GM12878 (cell line): ENCODE measurements around the gene KIF2C. TPM values are rescaled to one million over a fixed set of nuclear protein-coding genes. Genes with fewer than 3 reads are reported as not detected.

Experiments
- ATAC-seq: fragments of 200-7000 bp; cut with Tn5 transposase; 3 replicates; pipeline ENCODE4 v1.9.1; 2020; ENCODE audit warnings: mild to moderate bottlenecking, moderate library complexity
- BruUV-seq: library from RNA; stranded (reverse); fragments of 400-500 nt; replicated peaks from 2 replicates; lab custom pipeline; 2021; lab: Mats Ljungman, UMichigan
- CTCF ChIA-PET: fragments of 300-600 bp; sonication (Branson Sonifier 250); formaldehyde crosslinking; extraction: SDS; loops from one replicate; lab custom pipeline; 2021; ENCODE audit warnings: inconsistent platforms; lab: Yijun Ruan, JAX
- POLR2A ChIA-PET: fragments of 350-600 bp; formaldehyde crosslinking; extraction: SDS; loops from one replicate; lab custom pipeline; 2021; ENCODE audit warnings: inconsistent platforms; lab: Charles Lee
- RAD21 ChIA-PET: fragments of 300-600 bp; sonication (Branson Sonifier 250); formaldehyde crosslinking; loops from one replicate; lab custom pipeline; 2023; ENCODE audit warnings: antibody characterized with exemption; ENCODE audit not compliant: unreplicated experiment; lab: Charles Lee
- SMC1A ChIA-PET: fragments of 300-600 bp; sonication (Branson Sonifier 250); formaldehyde crosslinking; loops from one replicate; lab custom pipeline; 2023; ENCODE audit not compliant: unreplicated experiment, uncharacterized antibody; lab: Charles Lee
- DNase-seq: peaks from one replicate; pipeline ENCODE4 v3.0.0-alpha.2; 2011; ENCODE audit warnings: low read depth, low spot score
- FAIRE-seq: peaks from 3 replicates; lab custom pipeline; 2011; peaks lifted over from hg19 to GRCh38; lab: Jason Lieb, UNC
- H2AFZ ChIP-seq: 2 replicates; pipeline ENCODE4 v1.6.0; 2011; ENCODE audit warnings: low read depth, low read length, control low read depth; ENCODE audit not compliant: control insufficient read depth
- H3K27ac ChIP-seq: 2 replicates; pipeline ENCODE4 v1.5.1; 2011; ENCODE audit warnings: control low read depth; ENCODE audit not compliant: control insufficient read depth, insufficient read depth
- H3K27me3 ChIP-seq, 2 experiments: replicated peaks in 1 of 2; 2 replicates each; pipeline versions ENCODE4 v1.6.0 to v1.6.1; 2011; ENCODE audit warnings: low read length in 1 of 2; ENCODE audit not compliant: control insufficient read depth in 2 of 2, insufficient read depth in 2 of 2
- H3K36me3 ChIP-seq, 2 experiments: 2 replicates each; pipeline ENCODE4 v1.5.1; 2011; ENCODE audit warnings: low read length in 1 of 2; ENCODE audit not compliant: control insufficient read depth in 2 of 2, insufficient read depth in 2 of 2
- H3K4me1 ChIP-seq: 2 replicates; pipeline ENCODE4 v1.6.1; 2011; ENCODE audit warnings: mild to moderate bottlenecking, low read length, moderate library complexity, mixed read lengths; ENCODE audit not compliant: control insufficient read depth, insufficient read depth
- H3K4me2 ChIP-seq: 2 replicates; pipeline ENCODE4 v1.6.0; 2011; ENCODE audit warnings: control low read depth; ENCODE audit not compliant: control insufficient read depth, insufficient read depth
- H3K4me3 ChIP-seq: fragments of 200-600 bp; sonication (generic); 2 replicates; pipeline ENCODE4 v1.5.1; 2016
- H3K79me2 ChIP-seq: 2 replicates; pipeline ENCODE4 v1.6.0; 2011; ENCODE audit warnings: low read length; ENCODE audit not compliant: control insufficient read depth, insufficient read depth
- H3K9ac ChIP-seq: 2 replicates; pipeline ENCODE4 v1.8.0; 2011; ENCODE audit warnings: low read length, control low read depth, mixed read lengths; ENCODE audit not compliant: control insufficient read depth, insufficient read depth
- H3K9me3 ChIP-seq: replicated peaks from 3 replicates; pipeline ENCODE4 v1.5.1; 2011; ENCODE audit warnings: mild to moderate bottlenecking, low read length; ENCODE audit not compliant: control insufficient read depth, insufficient read depth
- H4K20me1 ChIP-seq: 2 replicates; pipeline ENCODE4 v1.6.0; 2011; ENCODE audit not compliant: control insufficient read depth, insufficient read depth
- ATF7 ChIP-seq: fragments of 450-650 bp; IDR thresholded peaks from 2 replicates; pipeline ENCODE4 v1.6.1; 2016; ENCODE audit warnings: low read depth, mild to moderate bottlenecking
- BACH1 ChIP-seq: fragments of 450-650 bp; IDR thresholded peaks from 2 replicates; pipeline ENCODE4 v1.6.1; 2017; ENCODE audit warnings: mild to moderate bottlenecking, borderline replicate concordance
- DPF2 ChIP-seq: fragments of 450-650 bp; IDR thresholded peaks from 2 replicates; pipeline ENCODE4 v1.6.1; 2017; ENCODE audit warnings: mild to moderate bottlenecking
- ETV6 ChIP-seq, 2 experiments: fragments of 450-650 bp in 1 of 2; IDR thresholded peaks in 1 of 2; conservative IDR thresholded peaks in 1 of 2; 2 replicates each; pipeline ENCODE4 v1.6.1; 2014; ENCODE audit warnings: antibody characterized with exemption in 1 of 2, borderline replicate concordance in 1 of 2, low read depth in 1 of 2, mild to moderate bottlenecking in 1 of 2, moderate library complexity in 1 of 2
- EZH2 ChIP-seq: IDR thresholded peaks from 2 replicates; pipeline ENCODE4 v1.6.1; 2012; ENCODE audit warnings: low read depth, mild to moderate bottlenecking, control low read depth, inconsistent platforms, low read length, borderline replicate concordance; ENCODE audit not compliant: control insufficient read depth
- LARP7 ChIP-seq: fragments of 450-650 bp; IDR thresholded peaks from 2 replicates; pipeline ENCODE4 v1.6.1; 2017; ENCODE audit warnings: mild to moderate bottlenecking
- NFYB ChIP-seq: IDR thresholded peaks from 2 replicates; pipeline ENCODE4 v1.6.1; 2011; ENCODE audit warnings: low read depth, mild to moderate bottlenecking, low read length, improper control_type of control experiment, moderate library complexity; ENCODE audit not compliant: insufficient read depth
- NR2C1 ChIP-seq: fragments of 450-650 bp; IDR thresholded peaks from 2 replicates; pipeline ENCODE4 v1.6.1; 2017; ENCODE audit warnings: antibody characterized with exemption, mild to moderate bottlenecking, moderate library complexity
- POLR2AphosphoS2 ChIP-seq: IDR thresholded peaks from 2 replicates; pipeline ENCODE4 v1.6.1; 2011; ENCODE audit warnings: low read depth, mild to moderate bottlenecking, low read length, improper control_type of control experiment, moderate library complexity
- POU2F2 ChIP-seq: IDR thresholded peaks from 3 replicates; pipeline ENCODE4 v1.6.1; 2011; ENCODE audit warnings: low read depth, mild to moderate bottlenecking, low read length, borderline replicate concordance
- RB1 ChIP-seq: fragments of 450-650 bp; formaldehyde crosslinking; IDR thresholded peaks from 2 replicates; pipeline ENCODE4 v1.6.1; 2017; ENCODE audit warnings: mild to moderate bottlenecking, borderline replicate concordance
- RCOR1 ChIP-seq: conservative IDR thresholded peaks from 2 replicates; pipeline ENCODE4 v1.6.1; 2012; ENCODE audit warnings: low read depth, low read length, improper control_type of control experiment
- SMARCA5 ChIP-seq: fragments of 450-650 bp; IDR thresholded peaks from 2 replicates; pipeline ENCODE4 v1.6.1; 2017; ENCODE audit warnings: mild to moderate bottlenecking
- SUZ12 ChIP-seq: fragments of 200-600 bp; sonication (generic); IDR thresholded peaks from one replicate; pipeline ENCODE4 v1.6.1; 2018; ENCODE audit warnings: antibody characterized with exemption, mild to moderate bottlenecking; ENCODE audit not compliant: unreplicated experiment
- TAF1 ChIP-seq: IDR thresholded peaks from 2 replicates; pipeline ENCODE4 v1.6.1; 2011; ENCODE audit warnings: mild to moderate bottlenecking, low read depth, low read length, borderline replicate concordance
- TARDBP ChIP-seq: IDR thresholded peaks from 2 replicates; pipeline ENCODE4 v1.6.1; 2016; ENCODE audit warnings: borderline replicate concordance
- ZNF207 ChIP-seq: fragments of 450-650 bp; IDR thresholded peaks from 2 replicates; pipeline ENCODE4 v1.6.1; 2014; ENCODE audit warnings: antibody characterized with exemption, mild to moderate bottlenecking, borderline replicate concordance
- ZSCAN29 ChIP-seq: fragments of 450-650 bp; IDR thresholded peaks from 2 replicates; pipeline ENCODE4 v1.6.1; 2017; ENCODE audit warnings: mild to moderate bottlenecking, moderate library complexity
- ZZZ3 ChIP-seq: IDR thresholded peaks from 2 replicates; pipeline ENCODE4 v1.6.1; 2011; ENCODE audit warnings: low read depth; ENCODE audit not compliant: control insufficient read depth, insufficient read length
- WGBS: methylation state at CpG from one replicate; pipeline ENCODE4 v1.1.6; 2016; ENCODE audit warnings: low lambda C conversion rate; ENCODE audit not compliant: insufficient replicate concordance, insufficient coverage; ENCODE audit errors: missing lambda C conversion rate; 5-methylcytosine and 5-hydroxymethylcytosine counted together
- in situ Hi-C: fragments of 300-500 bp; cut with MboI; formaldehyde crosslinking; loops from 9 replicates; pipeline ENCODE4 v1.14.3; 2018; ENCODE audit warnings: mixed read lengths
- intact Hi-C: fragments of 100-400 bp; cut with micrococcal nuclease; formaldehyde crosslinking; loops from one replicate; pipeline ENCODE4 v1.14.2; 2022; ENCODE audit not compliant: unreplicated experiment
- polyA plus RNA-seq, 11 experiments: library from polyadenylated mRNA; depleted of rRNA in 4 of 11; unstranded in 6 of 11; stranded (reverse) in 5 of 11; fragments of >200 nt; fragmentation: Nextera tagmentation in 4 of 11; fragmentation: Illumina TruSeq in 1 of 11; extraction: Ambion mirVana in 4 of 11; extraction: Trizol in 1 of 11; gene quantifications; 1 replicate in 1 of 11; 2 replicates in 10 of 11; pipeline versions ENCODE4 v1.2.1 to v1.2.3, GENCODE V29; 2011 to 2016; ENCODE audit warnings: inconsistent platforms in 2 of 11, missing spikeins in 2 of 11, low read depth in 1 of 11
- total RNA-seq, 4 experiments: library from RNA; depleted of rRNA in 3 of 4; stranded (reverse); fragments of >200 nt in 3 of 4; fragmentation: Illumina TruSeq in 1 of 4; extraction: Trizol in 1 of 4; gene quantifications; 2 replicates each; pipeline versions ENCODE4 v1.2.1 to v1.2.3, GENCODE V29; 2013 to 2021
- TF ChIP-seq, protein P1 (sequence below): fragments of 450-650 bp; IDR thresholded peaks from 2 replicates; pipeline ENCODE4 v1.6.1; 2017; ENCODE audit warnings: mild to moderate bottlenecking, moderate library complexity

The KIF2C gene
- total and polyA plus RNA-seq, 10 of the 15 experiments (the other 5 are each of a cell fraction or from before 2014, with no cell fraction given): 42.3 to 104 (median 83.8) TPM

DNA sequence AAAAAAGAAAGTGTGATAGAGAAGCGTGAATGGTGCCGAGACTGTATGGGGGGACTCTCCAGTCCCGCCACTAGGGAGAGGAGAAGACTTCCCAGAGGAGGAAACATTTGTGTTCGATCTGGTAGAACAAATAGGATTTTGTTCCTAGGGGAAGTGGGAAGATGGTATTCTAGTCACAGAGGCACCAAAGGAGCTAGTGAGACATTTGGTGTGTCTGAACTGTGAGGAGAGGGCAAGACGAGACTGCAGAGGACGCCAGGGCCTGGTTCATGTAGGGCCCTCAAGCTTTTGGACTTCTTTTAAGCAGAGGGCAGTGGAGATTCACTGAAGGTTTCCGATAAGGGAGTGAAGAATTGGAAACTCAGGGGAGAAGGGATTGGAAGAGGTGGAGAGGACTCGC is 71.6 kb downstream of the KIF2C start:
- H3K27me3 ChIP-seq: no peaks in the 10 kb centered on the region
- H3K9me3 ChIP-seq: no peaks in the 10 kb centered on the region
- 83% methylated on average over 8 of the region's 8 CpGs for WGBS
- ChIA-PET POLR2A (interaction anchor here (0.7 to 5.1 kb wide), 5 partner anchors 7 to 492 kb away, joined by 3 to 51 read pairs (median 6); partner anchors contain the start of genes PLK3 and RNU5D-1), RAD21 (interaction anchor here (0.7 kb wide), 1 partner anchor 88 kb away, joined by 3 read pairs; no protein-coding TSS in a partner anchor), CTCF (interaction anchor here (1.0 to 1.8 kb wide), 2 partner anchors 8 to 11 kb away, joined by 3 to 6 read pairs; partner anchors contain the start of gene PLK3), SMC1A (interaction anchor here (4.6 kb wide), 1 partner anchor 9 kb away, joined by 52 read pairs; no protein-coding TSS in a partner anchor)
- H3K79me2 ChIP-seq: no peaks in the 10 kb centered on the region
- no peak for DNase-seq
- no peak overlapping the region for H3K9ac ChIP-seq
- no peak for ATAC-seq
- no peaks in the 10 kb centered on the region for H4K20me1 ChIP-seq
- no peak overlapping the region for H3K4me3 ChIP-seq
- no peak overlapping the region; the same call in 1 of the 2 replicates for H2AFZ ChIP-seq
- no peak overlapping the region; the same call in 1 of the 2 replicates for H3K27ac ChIP-seq
- no peaks in the 10 kb centered on the region; a peak in 1 of 4 replicates for H3K36me3 ChIP-seq
- no TSS peak for BruUV-seq
- peaks cover 49% of the 10 kb centered on the region for H3K4me1 ChIP-seq
- H3K4me2 ChIP-seq: no peak overlapping the region
- in situ Hi-C loops: no loop called here
- TF ChIP-seq NR2C1: no peak
- TF ChIP-seq NFYB: no peak
- TF ChIP-seq LARP7: no peak
- TF ChIP-seq POLR2AphosphoS2: no peak
- no peak for TF ChIP-seq SUZ12
- no peak for TF ChIP-seq ZZZ3
- TF ChIP-seq TAF1: no peak
- TF ChIP-seq DPF2: no peak
- no peak for TF ChIP-seq RB1
- no peak for TF ChIP-seq TARDBP
- TF ChIP-seq, protein P1, sequence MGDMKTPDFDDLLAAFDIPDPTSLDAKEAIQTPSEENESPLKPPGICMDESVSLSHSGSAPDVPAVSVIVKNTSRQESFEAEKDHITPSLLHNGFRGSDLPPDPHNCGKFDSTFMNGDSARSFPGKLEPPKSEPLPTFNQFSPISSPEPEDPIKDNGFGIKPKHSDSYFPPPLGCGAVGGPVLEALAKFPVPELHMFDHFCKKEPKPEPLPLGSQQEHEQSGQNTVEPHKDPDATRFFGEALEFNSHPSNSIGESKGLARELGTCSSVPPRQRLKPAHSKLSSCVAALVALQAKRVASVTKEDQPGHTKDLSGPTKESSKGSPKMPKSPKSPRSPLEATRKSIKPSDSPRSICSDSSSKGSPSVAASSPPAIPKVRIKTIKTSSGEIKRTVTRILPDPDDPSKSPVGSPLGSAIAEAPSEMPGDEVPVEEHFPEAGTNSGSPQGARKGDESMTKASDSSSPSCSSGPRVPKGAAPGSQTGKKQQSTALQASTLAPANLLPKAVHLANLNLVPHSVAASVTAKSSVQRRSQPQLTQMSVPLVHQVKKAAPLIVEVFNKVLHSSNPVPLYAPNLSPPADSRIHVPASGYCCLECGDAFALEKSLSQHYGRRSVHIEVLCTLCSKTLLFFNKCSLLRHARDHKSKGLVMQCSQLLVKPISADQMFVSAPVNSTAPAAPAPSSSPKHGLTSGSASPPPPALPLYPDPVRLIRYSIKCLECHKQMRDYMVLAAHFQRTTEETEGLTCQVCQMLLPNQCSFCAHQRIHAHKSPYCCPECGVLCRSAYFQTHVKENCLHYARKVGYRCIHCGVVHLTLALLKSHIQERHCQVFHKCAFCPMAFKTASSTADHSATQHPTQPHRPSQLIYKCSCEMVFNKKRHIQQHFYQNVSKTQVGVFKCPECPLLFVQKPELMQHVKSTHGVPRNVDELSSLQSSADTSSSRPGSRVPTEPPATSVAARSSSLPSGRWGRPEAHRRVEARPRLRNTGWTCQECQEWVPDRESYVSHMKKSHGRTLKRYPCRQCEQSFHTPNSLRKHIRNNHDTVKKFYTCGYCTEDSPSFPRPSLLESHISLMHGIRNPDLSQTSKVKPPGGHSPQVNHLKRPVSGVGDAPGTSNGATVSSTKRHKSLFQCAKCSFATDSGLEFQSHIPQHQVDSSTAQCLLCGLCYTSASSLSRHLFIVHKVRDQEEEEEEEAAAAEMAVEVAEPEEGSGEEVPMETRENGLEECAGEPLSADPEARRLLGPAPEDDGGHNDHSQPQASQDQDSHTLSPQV: no peak
- no peak for TF ChIP-seq POU2F2
- TF ChIP-seq ZSCAN29: no peak
- no peak for TF ChIP-seq ATF7
- TF ChIP-seq RCOR1: no peak
- no peak for TF ChIP-seq SMARCA5
- no peak for TF ChIP-seq ETV6 (conservative IDR thresholded peaks at IDR 0.05 in 1 of 2, IDR thresholded peaks at IDR 0.05 in 1 of 2; ENCODE audit: borderline replicate concordance in 1 of 2, low read depth in 1 of 2)
- TF ChIP-seq EZH2: no peak
- TF ChIP-seq BACH1: no peak
- TF ChIP-seq ZNF207: no peak
- intact Hi-C loops: no loop called here
- no peak for FAIRE-seq
